Gastroesophageal sphincter (tissue), 3 donors: Measurements from ENCODE around the gene MRPS21.

ENCODE experiments used
- CTCF ChIP-seq, 4 experiments: fragments of 200-600 bp in 2 of 4; fragments of 450-650 bp in 2 of 4; sonication (generic) in 1 of 4; IDR thresholded peaks; one replicate each; pipeline ENCODE4 v1.5.1; 2017 to 2019; ENCODE audit warnings: antibody characterized with exemption in 4 of 4, mild to moderate bottlenecking in 2 of 4, moderate library complexity in 2 of 4
- POLR2A ChIP-seq, 2 donors: fragments of 450-650 bp; IDR thresholded peaks; one replicate each; pipeline ENCODE4 v1.6.1; 2017; ENCODE audit warnings: antibody characterized with exemption in 2 of 2, mild to moderate bottlenecking in 2 of 2, moderate library complexity in 1 of 2

GRCh38 chr1:150288382-150288781, 5.3 kb upstream of the MRPS21 start:
- TF ChIP-seq CTCF (IDR thresholded peaks at IDR 0.05) = no peak
- TF ChIP-seq POLR2A (IDR thresholded peaks at IDR 0.05) = no peak
